ENCODE data around the gene RTEL1. TPM values are rescaled to one million over a fixed set of nuclear protein-coding genes. Genes with fewer than 3 reads are reported as not detected.

Gene RTEL1
- total RNA-seq, 1 experiment from 2014 or later, result 43.0 TPM

DNA sequence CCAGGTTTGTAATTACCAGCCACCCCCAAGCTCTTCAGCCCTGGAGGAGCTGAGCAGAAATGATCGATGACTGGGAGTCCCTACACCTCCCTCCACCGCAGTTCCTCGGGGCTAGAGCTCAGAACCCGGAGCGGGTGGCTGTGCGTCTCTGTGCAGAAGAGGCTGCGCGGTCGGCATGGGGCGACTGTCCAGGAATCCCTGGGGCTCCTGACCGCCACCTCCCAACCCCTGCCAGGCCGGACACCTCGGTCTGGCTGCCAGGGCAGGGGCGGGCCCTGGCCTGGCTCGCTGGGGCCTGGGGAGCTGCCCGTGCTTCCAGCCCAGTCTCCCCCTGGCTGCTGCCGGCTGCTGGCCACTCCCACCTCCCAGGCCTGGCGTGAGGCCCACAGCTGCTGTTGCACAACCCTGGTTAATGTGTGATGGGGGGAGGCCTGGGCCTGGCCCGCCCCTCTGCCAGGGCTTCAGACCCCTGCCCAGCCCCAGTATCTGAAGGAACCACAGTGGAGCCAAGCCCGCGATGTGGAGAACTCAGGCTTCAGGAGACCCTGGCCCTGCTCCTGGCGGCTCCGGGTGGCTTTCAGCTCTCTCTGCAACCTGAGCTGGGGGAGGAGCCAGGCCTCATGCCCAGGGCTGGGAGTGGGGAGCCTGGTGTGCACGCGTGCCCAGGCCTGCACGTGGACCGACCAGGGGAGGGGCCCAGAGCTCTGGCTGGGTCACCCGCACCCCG lies 82.7 kb downstream of the RTEL1 start:
- H3K9ac ChIP-seq (ENCODE audit: low read length), result peak overlapping the region; percentile 83
- H3K4me1 ChIP-seq (ENCODE audit: insufficient read depth, low read length), result peaks cover 12% of the 10 kb centered on the region
- DNase-seq (peak; percentile 84), ATAC-seq (peak; percentile 65)
- no peaks in the 10 kb centered on the region for H3F3A ChIP-seq (ENCODE audit: low read length, unreplicated experiment)
- no peaks in the 10 kb centered on the region for H4K20me1 ChIP-seq (ENCODE audit: low read length)
- CTCF ChIA-PET, result interaction anchor here (0.6 to 1.5 kb wide), 4 partner anchors 33 to 53 kb away, joined by 3 to 5 read pairs (median 4); partner anchors contain the start of genes ARFRP1 and ZGPAT
- POLR2A ChIA-PET (ENCODE audit: unreplicated experiment), result interaction anchor here (0.6 to 0.9 kb wide), 4 partner anchors 27 to 203 kb away, joined by 3 to 10 read pairs (median 4); partner anchors contain the start of genes HELZ2 and PTK6
- peak overlapping the region; percentile 64 for H3K27ac ChIP-seq (ENCODE audit: low read length)
- 0 out of 2 replicates have a peak, but pooled peaks have one; percentile 23 for TF ChIP-seq EZH2phosphoT487 (IDR thresholded peaks at IDR 0.05; ENCODE audit: borderline replicate concordance, low read length)
- TF ChIP-seq EZH2 (IDR thresholded peaks at IDR 0.05; ENCODE audit: low read length, unreplicated experiment), result no peak
- intact Hi-C loops (cut with micrococcal nuclease), result loop anchor here (2.0 kb wide), 1 partner anchor 34 kb away; the partner anchor contains the start of gene ARFRP1
- H3K27me3 ChIP-seq (ENCODE audit: low read length), result no peaks in the 10 kb centered on the region
- no TSS peak for BruUV-seq (replicated peaks)
- H3K79me2 ChIP-seq (ENCODE audit: low read length), result peaks cover 13% of the 10 kb centered on the region
- H3K4me2 ChIP-seq (ENCODE audit: low read length), result peak overlapping the region; percentile 88
- no peaks in the 10 kb centered on the region for H3K9me2 ChIP-seq (replicated peaks; ENCODE audit: low read length)
- H3K4me3 ChIP-seq (ENCODE audit: low read length), result peak overlapping the region; percentile 84
- peaks cover 22% of the 10 kb centered on the region for H3K36me3 ChIP-seq (ENCODE audit: low read depth, low read length)
- peak overlapping the region; percentile 79 for H2AFZ ChIP-seq (ENCODE audit: low read length)
- H3K9me3 ChIP-seq (ENCODE audit: low read length), result no peaks in the 10 kb centered on the region

DNA sequence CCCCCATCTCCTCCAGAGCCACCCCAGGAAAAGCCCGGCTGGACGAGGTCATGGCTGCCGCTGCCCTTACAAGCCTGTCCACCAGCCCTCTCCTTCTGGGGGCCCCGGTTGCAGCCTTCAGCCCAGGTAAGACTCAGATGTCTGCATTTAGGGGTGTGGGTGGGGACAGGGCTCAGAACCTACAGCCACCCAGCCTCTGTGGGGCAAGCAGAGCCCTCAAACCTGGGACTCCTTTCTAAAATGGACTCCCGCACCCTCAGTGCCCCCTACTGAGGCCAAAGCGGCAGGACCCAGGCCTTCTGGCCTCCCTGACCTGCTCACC lies 83.2 kb downstream of the RTEL1 start:
- POLR2A ChIA-PET (ENCODE audit: unreplicated experiment), result interaction anchor here (0.7 to 0.9 kb wide), 2 partner anchors 167 to 204 kb away, joined by 3 to 4 read pairs; partner anchors contain the start of genes HELZ2 and PTK6
- H3F3A ChIP-seq (ENCODE audit: low read length, unreplicated experiment), result no peaks in the 10 kb centered on the region
- BruUV-seq (replicated peaks), result TSS peak; percentile 18
- no peaks in the 10 kb centered on the region for H3K9me3 ChIP-seq (ENCODE audit: low read length)
- DNase-seq, result no peak
- intact Hi-C loops (cut with micrococcal nuclease), result loop anchor here (2.0 kb wide), 1 partner anchor 35 kb away; the partner anchor contains the start of gene ARFRP1
- no peaks in the 10 kb centered on the region for H4K20me1 ChIP-seq (ENCODE audit: low read length)
- no peaks in the 10 kb centered on the region for H3K9me2 ChIP-seq (replicated peaks; ENCODE audit: low read length)
- peak overlapping the region; percentile 79 for H2AFZ ChIP-seq (ENCODE audit: low read length)
- H3K36me3 ChIP-seq (ENCODE audit: low read depth, low read length), result peaks cover 22% of the 10 kb centered on the region
- peaks cover 13% of the 10 kb centered on the region for H3K79me2 ChIP-seq (ENCODE audit: low read length)
- peak overlapping the region; percentile 64 for H3K27ac ChIP-seq (ENCODE audit: low read length)
- no peaks in the 10 kb centered on the region for H3K27me3 ChIP-seq (ENCODE audit: low read length)
- peak overlapping the region; percentile 84 for H3K4me3 ChIP-seq (ENCODE audit: low read length)
- TF ChIP-seq EZH2 (IDR thresholded peaks at IDR 0.05; ENCODE audit: low read length, unreplicated experiment) (no peak), EZH2phosphoT487 (IDR thresholded peaks at IDR 0.05; ENCODE audit: borderline replicate concordance, low read length) (no peak)
- TF ChIP-seq, protein P1, sequence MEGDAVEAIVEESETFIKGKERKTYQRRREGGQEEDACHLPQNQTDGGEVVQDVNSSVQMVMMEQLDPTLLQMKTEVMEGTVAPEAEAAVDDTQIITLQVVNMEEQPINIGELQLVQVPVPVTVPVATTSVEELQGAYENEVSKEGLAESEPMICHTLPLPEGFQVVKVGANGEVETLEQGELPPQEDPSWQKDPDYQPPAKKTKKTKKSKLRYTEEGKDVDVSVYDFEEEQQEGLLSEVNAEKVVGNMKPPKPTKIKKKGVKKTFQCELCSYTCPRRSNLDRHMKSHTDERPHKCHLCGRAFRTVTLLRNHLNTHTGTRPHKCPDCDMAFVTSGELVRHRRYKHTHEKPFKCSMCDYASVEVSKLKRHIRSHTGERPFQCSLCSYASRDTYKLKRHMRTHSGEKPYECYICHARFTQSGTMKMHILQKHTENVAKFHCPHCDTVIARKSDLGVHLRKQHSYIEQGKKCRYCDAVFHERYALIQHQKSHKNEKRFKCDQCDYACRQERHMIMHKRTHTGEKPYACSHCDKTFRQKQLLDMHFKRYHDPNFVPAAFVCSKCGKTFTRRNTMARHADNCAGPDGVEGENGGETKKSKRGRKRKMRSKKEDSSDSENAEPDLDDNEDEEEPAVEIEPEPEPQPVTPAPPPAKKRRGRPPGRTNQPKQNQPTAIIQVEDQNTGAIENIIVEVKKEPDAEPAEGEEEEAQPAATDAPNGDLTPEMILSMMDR (conservative IDR thresholded peaks at IDR 0.05; ENCODE audit: low read depth, low read length), result no peak
- peak overlapping the region; percentile 88 for H3K4me2 ChIP-seq (ENCODE audit: low read length)
- peak overlapping the region; percentile 83 for H3K9ac ChIP-seq (ENCODE audit: low read length)
- H3K4me1 ChIP-seq (ENCODE audit: insufficient read depth, low read length), result peaks cover 12% of the 10 kb centered on the region
- CTCF ChIA-PET, result interaction anchor here (0.6 to 1.5 kb wide), 4 partner anchors 34 to 52 kb away, joined by 3 to 5 read pairs (median 4); partner anchors contain the start of genes ARFRP1 and ZGPAT
- ATAC-seq, result no peak

DNA sequence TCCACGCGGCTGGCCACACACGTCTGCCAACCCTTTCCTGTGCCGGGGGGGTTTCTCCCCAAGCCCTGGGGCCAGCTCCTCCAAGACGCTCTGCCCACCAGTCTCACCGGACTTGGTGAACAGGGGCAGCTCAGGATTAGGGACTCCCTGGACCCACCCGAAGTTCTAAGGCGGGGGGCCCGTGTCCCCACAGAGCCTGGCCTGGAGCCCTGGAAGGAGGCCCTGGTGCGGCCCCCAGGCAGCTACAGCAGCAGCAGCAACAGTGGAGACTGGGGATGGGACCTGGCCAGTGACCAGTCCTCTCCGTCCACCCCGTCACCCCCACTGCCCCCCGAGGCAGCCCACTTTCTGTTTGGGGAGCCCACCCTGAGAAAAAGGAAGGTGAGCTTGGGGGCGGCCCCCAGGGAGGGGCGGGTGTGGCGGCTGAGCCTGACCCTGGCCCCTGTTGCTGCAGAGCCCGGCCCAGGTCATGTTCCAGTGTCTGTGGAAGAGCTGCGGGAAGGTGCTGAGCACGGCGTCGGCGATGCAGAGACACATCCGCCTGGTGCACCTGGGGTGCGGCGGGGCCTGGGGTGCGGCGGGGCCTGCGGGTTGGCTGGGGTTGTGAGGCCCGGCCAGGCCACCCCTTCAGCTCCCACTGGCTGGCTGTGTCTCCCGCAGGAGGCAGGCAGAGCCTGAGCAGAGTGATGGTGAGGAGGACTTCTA lies 83.7 kb downstream of the RTEL1 start:
- Histone ChIP-seq H2AFZ (ENCODE audit: low read length) (peak overlapping the region; percentile 79), H3K9me2 (replicated peaks; ENCODE audit: low read length) (no peaks in the 10 kb centered on the region), H3K27ac (ENCODE audit: low read length) (peak overlapping the region; percentile 64), H3K36me3 (ENCODE audit: low read depth, low read length) (peaks cover 22% of the 10 kb centered on the region), H3F3A (ENCODE audit: low read length, unreplicated experiment) (no peaks in the 10 kb centered on the region), H3K9me3 (ENCODE audit: low read length) (no peaks in the 10 kb centered on the region), H3K4me2 (ENCODE audit: low read length) (peak overlapping the region; percentile 88), H4K20me1 (ENCODE audit: low read length) (no peaks in the 10 kb centered on the region), H3K4me1 (ENCODE audit: insufficient read depth, low read length) (peaks cover 12% of the 10 kb centered on the region), H3K79me2 (ENCODE audit: low read length) (peaks cover 13% of the 10 kb centered on the region), H3K4me3 (ENCODE audit: low read length) (peak overlapping the region; percentile 84), H3K27me3 (ENCODE audit: low read length) (no peaks in the 10 kb centered on the region), H3K9ac (ENCODE audit: low read length) (peak overlapping the region; percentile 83)
- DNase-seq (no peak), ATAC-seq (no peak)
- intact Hi-C loops (cut with micrococcal nuclease), result loop anchor here (2.0 kb wide), 1 partner anchor 35 kb away; the partner anchor contains the start of gene ARFRP1
- BruUV-seq (replicated peaks), result no TSS peak
- POLR2A ChIA-PET (ENCODE audit: unreplicated experiment), result interaction anchor here (0.6 to 0.9 kb wide), 2 partner anchors 204 to 298 kb away, joined by 3 read pairs; partner anchors contain the start of gene PTK6
- TF ChIP-seq EZH2phosphoT487 (IDR thresholded peaks at IDR 0.05; ENCODE audit: borderline replicate concordance, low read length) (no peak), EZH2 (IDR thresholded peaks at IDR 0.05; ENCODE audit: low read length, unreplicated experiment) (no peak)
- TF ChIP-seq, protein P1 (conservative IDR thresholded peaks at IDR 0.05; ENCODE audit: low read depth, low read length), result no peak
- CTCF ChIA-PET, result interaction anchor here (0.6 to 1.5 kb wide), 3 partner anchors 34 to 44 kb away, joined by 3 to 5 read pairs (median 5); partner anchors contain the start of genes ARFRP1 and ZGPAT
